Suppressor macrophage treated with lipopolysaccharide for 4 hours (primary cell): ENCODE results near the gene DDX59.
"Not testable (repeated sequence)": the region's sequence is repeated elsewhere in the genome, so short reads cannot be mapped to it uniquely, and the experiment has no call there.

Experiments
- DNase-seq: peaks from one replicate; pipeline ENCODE4 v3.0.0-alpha.2; 2020

The DDX59 gene

DNA sequence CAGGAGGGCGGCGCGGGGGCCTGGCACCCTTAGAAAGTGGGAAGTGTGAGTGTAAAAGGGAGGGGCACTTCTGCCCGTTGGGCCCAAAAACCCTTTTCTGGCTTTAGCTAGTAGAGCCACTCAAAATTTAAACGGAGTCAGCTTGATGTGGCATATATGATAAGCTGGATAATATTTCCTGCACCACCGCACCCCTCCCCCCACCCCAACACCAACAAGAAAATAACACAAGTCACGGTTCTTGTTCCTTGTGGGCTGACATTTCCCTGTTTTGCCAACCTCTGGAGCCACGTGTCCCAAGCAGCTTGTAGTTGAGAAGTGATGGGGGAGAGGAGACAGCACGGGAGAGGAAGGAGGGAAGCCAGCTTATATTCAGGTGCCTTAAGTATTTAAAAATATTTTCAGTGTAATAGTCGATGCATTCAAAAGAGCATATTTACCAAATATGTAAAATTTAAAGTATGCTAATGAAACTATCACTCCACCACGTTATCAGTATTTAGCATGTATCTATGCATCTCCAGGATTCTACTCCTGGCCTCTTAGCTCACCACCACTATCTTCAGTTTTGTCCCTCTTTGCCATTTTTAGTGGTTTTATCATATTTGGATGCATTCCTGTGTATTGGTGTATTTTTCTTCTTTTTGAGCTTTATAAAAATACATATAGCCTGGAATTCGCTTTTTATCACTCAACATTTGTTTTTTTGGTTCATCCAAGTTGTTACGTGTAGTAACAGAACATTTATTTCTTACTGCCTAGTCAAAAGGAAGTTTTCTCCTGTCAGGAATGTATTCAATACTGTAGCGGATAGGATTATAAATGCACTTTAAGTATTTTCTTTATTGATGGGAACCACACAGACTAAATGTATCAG lies 773 bp upstream of the DDX59 start:
- peak; percentile 74 for DNase-seq

DNA sequence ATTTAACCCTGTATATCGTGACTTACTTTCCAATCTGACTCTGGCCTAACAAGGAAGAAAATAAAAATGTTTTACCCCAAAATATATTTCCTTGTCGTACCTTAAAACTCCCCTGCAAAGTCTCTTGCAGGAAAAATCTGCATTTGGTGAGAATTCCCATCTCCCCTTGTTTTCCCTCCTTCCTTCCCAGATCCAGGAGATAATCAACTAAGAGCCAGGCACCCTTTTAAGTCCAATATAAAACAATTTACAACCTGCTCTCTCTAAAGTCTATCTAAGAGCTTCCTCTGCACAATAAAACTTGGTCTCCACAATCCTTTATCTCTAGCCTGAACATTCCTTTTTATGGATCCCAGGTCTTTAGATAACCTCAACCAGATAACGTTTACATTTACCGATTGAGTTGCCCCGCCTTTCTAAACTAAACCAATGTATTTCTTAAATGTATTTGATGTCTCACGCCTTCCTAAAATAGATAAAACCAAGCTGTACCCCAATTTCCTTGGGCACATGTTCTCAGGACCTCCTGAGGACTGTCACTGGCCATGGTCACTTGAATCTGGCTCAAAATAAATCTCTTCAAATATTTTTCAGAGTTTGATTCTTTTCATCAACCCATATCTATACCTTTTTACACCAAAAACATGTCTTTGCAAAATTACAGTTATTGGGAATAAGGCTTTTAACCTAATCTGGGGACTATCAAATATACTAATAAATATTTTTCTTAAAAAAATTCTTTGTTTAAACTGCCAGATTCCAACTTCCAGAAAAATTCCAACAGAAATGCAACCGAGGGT lies 993 bp downstream of the DDX59 start:
- DNase-seq, result no peak

DNA sequence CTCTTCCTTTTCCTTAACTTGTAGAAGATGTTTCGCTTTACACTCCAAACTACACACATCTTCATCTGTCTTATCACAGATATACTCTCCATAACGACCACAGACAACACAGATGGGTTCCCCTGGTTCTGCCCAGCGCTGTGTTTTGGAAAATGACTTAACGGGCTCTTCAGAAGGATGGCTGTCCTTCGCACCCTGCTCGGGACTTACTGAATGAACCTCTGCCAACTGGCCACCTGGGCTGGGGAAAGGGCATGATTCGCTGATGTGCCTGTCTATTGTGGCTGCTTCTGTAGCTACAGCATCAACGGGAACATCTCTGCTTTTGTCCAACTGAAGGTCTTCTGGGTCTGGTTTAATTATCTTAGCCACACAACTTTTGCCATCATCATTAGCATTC lies 3.4 kb downstream of the DDX59 start:
- DNase-seq, result no peak

DNA sequence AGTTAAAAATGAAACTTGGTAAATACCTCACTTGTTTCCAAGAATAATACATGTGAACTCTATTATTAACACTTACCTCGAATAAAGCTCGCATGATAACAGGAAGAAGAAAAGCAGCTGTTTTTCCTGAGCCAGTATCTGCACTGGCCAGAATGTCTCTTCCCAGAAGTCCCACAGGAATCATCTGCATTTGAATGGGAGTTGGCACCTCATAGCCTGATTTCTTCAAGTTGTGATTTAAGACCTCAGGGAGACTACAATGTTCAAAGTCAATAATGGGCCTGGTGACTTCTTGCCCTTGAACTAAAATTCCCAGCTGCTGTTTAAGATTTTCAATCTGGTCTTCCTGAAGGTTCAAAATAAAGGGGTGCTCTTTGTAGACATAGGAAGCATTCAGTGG lies 3.8 kb downstream of the DDX59 start:
- no peak for DNase-seq

DNA sequence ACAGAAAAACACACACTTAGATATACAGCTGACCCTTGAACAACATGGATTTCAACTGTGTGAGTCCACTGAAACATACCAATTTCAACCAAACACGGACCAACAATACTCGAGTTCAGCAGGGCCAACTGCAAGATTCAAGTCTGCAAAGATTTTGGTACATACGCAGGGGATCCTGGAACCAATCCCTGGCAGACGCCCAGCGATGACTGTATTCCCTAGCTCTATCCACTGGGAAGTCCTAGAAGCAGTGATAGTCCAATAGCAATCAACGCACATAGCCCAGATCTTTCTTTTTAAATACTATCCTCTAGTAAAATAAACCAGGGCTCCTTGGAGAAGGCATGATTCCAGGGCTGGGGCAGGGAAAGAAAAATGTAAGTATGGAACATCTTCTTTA lies 9.0 kb downstream of the DDX59 start:
- no peak for DNase-seq

DNA sequence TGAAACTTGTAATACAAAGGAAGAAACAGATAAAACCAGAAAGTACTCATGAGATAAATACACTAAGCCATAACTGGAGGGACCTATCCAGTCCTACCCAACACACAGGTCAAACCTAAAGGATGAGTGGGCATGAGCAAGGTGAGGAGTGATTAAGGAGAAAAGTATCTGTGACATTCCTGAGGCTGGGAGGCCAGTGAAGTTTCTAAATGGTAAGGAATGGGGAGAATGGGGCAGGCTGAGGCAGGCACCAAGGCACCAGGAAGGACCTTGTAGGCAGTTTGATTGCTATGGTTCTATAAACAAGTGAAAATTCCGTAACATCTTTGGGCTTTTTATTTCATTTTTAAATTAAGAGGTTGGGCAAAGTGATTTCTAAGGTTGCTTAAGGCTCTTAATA lies 10.4 kb downstream of the DDX59 start:
- no peak for DNase-seq

DNA sequence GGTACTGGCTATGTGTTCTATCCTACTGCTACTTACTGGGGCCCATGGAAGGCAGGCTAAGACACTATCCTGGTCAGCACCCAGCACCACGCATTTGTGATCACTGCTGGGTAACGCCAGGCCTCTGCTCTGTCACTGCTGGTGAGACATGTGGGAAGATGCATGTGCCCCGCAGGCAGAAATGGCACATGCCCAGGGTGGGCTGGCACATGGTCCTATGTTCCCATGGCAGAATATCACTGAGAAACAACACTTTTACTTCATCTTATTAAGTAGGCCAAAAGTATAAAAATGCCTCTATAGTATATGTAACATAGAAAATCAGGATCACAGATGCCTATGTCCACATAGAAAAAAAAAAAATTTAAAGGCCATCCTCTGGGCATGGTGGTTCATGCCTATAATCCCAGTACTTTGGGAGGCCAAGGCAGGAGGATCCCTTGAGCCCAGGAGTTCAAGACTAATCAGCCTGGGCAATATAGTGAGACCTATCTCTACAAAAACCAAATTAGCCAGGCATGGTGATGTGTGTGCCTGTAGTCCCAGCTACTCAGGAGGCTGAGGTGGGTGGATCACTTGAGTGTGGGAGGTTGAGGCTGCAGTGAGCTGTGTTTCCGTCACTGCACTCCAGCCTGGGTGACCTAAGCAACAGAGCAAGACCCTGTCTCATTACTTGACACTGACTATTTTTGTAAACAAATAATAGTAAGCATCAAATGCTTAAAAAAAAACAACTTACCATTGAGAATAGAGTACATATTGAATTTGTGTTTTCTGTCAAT lies 11.5 kb downstream of the DDX59 start:
- DNase-seq, result no peak

DNA sequence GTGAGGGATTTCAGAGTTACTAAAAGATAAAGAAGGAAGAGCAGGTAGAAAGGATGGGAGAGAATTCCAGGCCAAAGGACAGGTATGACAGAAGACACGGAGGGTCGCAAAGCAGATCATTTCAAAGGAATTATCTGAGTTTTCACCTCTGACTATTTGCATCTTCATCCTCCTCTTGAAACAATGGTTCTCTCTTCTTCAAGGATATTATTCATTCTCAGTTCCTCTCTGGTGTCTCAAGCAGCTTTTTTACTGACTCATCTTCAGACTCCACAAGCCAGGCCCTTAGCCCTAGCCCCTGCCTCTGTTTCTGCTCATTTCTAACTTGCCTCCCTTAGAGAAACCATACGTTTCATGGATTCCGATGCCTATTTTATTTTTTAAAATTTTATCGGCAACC lies 15.0 kb downstream of the DDX59 start:
- peak; percentile 62 for DNase-seq

DNA sequence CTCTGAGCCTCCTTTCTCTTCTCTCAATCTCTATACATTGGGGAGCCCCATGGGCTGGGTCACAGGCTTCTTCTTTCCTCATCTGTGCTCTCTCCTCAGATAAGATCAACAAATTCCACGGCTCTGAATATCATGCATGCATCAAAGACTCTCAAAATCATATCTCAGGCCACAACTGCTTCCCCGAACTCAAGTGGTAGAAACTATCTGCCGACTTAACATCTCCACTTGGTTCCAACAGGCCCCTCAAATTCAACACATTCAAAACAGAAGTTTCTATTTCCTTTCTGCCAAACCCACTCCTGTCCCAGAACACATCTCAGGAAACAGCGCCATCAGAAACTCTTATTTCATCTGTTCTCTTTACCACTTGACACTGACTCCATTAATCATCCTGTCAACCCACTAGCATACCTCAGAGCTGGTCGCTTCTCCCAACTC lies 16.7 kb downstream of the DDX59 start:
- DNase-seq, result no peak

DNA sequence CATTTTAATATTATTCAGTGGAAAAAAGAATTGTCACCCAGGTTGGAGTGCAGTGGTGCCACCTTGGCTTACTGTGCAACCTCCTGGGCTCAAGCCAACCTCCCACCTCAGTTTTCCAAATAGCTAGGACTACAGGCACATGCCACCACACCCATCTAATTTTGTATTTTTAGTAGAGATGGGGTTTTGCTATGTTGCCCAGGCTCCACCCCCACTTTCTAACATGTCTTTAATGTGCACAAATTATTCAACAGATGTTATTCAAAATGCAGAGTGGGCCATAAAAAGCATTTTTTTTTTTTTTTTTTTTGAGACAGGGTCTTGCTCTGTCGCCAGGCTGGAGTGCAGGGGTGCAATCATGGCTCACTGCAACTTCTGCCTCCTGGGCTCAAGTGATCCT lies 17.3 kb downstream of the DDX59 start:
- DNase-seq, result no peak

DNA sequence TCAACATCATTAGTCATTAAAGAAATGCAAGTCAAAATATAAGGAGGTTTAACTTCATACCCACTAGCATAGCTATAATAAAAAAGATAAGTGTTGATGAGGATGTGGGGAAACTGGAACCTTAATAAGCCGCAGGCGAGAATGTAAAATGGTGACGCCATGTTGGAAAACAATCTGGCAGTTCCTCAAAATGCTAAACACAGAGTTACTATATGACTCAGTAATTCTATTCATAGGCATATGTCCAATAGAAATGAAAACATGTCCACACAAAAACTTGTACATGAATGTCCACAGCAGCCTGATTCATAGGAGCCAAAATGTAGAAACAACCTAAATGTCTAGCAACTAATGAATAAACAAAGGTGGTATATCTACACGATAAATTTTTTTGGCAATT lies 23.2 kb downstream of the DDX59 start:
- DNase-seq, result peak; percentile 86

DNA sequence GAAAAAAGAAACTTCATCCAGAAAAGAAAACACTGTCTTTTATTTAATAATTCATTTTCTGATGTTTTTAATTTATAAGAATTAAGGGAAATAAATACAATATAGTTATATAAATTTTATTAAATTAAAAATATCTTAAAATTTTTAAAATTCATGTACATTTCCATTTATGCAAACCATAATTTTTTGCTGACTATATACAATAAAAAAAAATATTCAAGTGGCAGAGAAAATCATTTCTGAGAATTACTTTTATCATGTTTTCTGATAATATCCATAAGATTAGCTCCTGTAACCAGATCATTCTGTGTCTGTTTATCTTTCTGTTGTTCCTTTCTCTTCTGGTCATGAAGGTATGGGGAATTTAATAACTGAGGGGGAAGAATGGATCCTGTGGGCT lies 25.7 kb downstream of the DDX59 start:
- no peak for DNase-seq

DNA sequence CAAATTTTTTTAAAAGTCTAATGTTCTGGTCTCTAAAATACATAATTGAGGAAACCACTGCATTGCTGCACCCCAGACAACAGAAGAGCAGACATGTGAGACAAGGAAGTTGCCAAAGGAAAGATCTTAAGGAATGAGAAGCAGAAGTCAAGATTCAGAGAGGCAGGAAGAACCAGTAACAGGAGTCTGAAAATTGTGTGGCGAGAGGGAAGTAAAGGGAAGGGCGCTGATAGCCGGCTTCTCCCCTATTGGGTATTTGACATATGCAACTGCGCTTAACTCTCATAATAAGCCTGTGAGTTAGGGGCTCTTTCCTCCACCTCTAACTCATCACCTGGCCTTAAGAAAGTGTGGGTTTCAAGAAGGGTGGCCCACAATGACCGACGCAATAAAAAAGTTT lies 27.2 kb downstream of the DDX59 start:
- DNase-seq, result peak; percentile 67

DNA sequence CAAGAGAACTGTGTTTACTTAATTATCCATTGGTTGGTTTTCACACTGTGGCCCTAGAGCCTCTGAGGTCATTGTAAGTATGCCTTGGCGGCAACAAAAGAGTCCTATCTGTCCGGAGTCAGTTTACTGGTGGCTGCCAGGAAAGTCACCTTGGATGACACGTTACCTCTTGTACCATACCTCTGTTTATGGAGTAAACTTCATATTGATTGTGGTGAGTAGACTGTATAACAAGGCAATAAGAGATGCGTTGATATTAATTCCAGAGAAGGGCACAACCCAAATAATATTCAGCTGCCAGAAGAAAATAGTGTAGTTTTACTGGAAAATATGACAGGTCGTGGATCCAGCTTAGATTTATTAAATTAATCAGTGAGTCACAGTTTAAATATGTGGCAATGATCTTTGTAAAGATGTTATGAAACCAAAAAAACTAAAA lies 28.7 kb downstream of the DDX59 start:
- DNase-seq, result no peak

DNA sequence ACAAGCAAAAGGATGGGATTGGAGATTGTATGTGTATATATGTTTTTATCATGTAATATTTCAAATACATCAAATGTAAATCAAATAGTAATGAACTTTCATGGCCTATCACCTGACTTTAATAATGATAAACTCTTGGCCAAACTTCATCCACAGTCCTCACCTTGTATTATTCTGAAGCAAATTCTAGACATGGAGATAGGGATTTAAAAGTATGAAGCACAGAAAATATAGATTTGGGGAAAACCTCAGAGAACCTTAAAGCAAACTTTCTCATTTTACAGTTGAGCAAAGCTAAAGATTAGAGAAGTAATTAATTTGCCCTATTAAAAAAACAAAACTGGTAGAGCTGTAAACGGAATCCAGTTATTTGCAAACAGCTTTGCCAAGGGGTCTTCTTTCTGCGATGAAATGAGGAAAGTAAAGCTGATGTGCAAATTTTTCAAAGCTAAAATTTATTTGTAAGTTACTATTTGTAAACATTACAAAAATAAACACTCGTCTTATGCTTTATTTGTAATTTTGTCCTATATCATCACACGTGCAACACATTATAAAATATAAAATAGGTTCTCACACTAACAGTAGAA lies 29.2 kb downstream of the DDX59 start:
- DNase-seq, result no peak

DNA sequence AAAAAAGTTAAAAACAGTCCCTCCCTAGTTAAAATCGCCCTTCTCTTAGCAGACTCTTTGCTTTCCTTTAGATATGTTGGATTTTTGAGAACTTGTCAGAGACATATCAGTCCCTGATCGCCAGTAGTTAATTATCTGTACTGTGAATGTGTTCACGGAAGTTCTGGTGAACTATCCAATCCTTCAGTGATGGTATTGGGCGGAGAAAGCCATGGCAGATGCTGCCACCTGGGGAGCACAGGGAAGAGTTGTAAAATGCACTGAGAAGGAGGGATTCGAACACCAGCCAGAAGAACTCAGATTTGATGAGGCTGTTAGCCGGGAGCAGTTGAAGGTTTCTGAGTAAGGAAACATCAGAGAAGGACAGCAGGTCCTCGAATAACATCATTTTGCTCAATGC lies 31.6 kb downstream of the DDX59 start:
- DNase-seq, result no peak

DNA sequence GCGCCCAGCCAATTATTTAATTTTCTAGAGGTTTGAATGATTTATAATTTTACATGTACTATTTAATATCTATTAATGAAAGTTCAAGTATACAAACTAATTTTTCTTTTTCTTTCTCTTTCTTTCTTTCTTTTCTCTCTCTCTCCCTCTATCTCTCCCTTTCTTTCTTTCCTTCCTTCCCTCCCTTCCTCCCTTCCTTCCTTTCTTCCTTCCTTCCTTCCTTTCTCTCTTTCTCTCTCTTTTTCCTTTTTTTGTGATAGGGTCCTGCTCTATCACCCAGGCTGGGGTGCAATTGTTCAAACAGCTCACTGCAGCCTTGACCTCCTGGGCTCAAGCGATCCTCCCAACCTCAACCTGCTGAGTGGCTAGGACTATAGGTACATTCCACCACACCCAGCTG lies 33.0 kb downstream of the DDX59 start:
- DNase-seq, result no peak

DNA sequence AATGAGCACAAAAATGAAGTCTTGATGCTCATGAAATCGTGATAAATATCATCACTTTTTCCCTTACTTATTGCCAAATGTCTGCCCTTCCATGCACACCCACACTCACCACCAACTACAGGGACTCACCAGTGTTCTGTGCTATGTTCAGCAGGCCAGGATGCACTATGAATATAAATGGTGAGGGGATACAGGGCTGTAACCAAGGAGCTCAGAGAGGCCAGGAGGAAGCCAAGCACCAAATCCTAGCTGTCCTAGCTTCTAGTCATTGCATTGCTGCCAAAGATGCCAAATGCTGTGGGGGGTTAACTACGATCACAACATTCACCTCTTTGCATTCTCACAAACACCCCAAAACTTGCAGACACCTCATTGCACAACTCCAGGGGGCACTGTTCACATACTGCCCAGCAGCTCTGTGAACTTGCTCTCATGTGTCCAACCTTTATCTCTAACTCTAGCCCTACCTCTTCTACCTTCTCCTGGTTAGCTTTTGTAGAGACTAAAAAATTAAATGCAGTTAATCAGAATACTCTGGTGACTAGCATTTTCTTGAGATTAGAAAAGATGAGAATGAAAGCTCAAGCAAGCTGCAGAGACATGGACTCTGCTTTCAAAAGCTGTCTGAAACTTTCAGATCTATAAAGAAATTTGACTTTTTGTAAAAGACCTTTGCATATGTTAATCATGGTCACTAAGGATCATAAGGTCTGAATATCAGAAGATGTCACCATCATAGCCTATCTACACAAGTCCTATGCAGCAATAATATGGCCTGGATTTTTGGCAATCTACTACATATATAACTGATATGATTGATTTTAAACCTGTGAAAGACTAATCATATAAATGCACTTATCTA lies 35.2 kb downstream of the DDX59 start:
- no peak for DNase-seq

DNA sequence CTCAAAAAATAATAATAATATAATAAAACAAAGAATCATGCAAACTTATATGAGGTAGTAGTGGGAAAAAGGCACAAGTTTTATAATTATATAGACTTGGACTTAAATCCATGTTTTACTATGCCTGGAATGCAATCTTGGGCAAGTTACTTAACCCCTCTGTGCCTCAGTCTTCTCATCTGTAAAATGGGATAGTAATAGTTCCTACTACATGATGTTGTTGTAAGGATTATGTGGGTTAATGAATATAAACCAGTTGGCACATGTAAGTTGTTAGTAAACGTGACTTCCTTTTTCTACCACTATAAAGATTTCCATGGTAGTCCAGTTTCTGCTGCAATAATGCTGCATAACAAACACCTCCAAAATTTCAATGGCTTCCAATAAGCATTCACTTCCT lies 38.3 kb downstream of the DDX59 start:
- no peak for DNase-seq

DNA sequence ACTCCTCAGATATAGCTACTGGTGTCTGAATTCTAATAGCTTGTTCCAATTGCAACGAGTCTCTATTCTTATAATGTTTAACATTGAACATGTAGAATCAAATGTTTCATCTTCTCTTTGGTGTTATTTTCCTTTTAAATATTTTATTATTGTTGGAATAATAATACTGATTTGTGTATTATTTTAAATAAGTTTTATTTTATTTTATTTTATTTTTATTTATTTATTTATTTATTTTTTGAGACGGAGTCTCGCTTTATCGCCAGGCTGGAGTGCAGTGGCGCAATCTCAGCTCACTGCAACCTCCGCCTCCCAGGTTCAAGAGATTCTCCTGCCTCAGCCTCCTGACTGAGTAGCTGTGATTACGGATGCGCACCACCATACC lies 39.2 kb downstream of the DDX59 start:
- DNase-seq, result not testable (repeated sequence)

DNA sequence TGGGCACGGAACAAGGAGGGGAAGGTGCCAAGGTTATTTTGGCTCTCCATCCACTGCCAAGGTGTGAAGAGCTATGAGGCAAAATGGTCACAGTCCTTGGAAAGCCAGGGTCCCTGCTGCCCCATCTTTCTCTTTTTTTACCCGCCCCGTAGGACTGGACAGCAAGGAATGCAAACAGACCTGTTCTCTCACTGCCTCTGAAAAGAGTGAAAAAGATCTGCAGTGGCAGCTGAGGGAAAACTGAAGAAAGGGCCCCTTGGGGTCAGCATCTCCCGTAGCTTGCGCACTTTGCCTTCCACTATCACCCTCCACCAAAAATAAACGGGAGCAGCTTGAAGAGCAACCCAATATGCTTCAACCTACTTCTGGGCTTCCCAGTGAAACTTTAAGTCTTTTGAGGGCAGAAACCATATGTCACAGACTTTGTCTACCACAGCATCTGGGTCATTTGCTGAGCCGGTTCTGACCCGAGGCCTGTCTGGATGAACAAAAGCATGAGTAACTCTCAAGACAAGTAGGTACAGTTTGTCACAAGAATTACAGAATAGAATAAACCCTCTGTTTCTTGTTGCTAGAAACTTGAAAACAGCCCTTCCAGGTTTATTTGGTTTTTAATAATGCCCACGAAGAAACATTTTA lies 39.7 kb downstream of the DDX59 start:
- DNase-seq, result no peak
